ENCODE measurements around the gene MYDGF. TPM values are rescaled to one million over a fixed set of nuclear protein-coding genes. Genes with fewer than 3 reads are reported as not detected.
A peak's percentile ranks its signal among the peaks of the same experiment; 100 is the strongest.

MYDGF gene
- total and polyA plus RNA-seq, 12 donors: 35.9 to 159 (median 75.5) TPM

- WGBS, 4 donors: 85 to 88% (median 87%) methylated on average over 20 to 22 of the region's 22 CpGs
- TF ChIP-seq POLR2A (IDR thresholded peaks at IDR 0.05) (no peak), CTCF (IDR thresholded peaks at IDR 0.05) (no peak)
- peak in 6 of 7 donors; percentile 52 to 71 (median 64) for DNase-seq
- Histone ChIP-seq H3K4me1 (replicated peaks in 1 of 2) (no peaks in the 10 kb centered on the region), H3K27ac (peak overlapping the region in 4 of 5 donors; percentile 5 to 71 (median 38)), H3K4me3 (no peak overlapping the region), H3K36me3 (replicated peaks in 1 of 2) (peaks cover 0 to 87% of the 10 kb centered on the region in 2 donors), H3K9me3 (replicated peaks in 1 of 3) (no peaks in the 10 kb centered on the region), H3K27me3 (no peaks in the 10 kb centered on the region)
- intact Hi-C loops (cut with DNase I): no loop called here
These were observed 24.3 kb upstream of the MYDGF start for GRCh38 chr19:4694211-4694987.

DNA sequence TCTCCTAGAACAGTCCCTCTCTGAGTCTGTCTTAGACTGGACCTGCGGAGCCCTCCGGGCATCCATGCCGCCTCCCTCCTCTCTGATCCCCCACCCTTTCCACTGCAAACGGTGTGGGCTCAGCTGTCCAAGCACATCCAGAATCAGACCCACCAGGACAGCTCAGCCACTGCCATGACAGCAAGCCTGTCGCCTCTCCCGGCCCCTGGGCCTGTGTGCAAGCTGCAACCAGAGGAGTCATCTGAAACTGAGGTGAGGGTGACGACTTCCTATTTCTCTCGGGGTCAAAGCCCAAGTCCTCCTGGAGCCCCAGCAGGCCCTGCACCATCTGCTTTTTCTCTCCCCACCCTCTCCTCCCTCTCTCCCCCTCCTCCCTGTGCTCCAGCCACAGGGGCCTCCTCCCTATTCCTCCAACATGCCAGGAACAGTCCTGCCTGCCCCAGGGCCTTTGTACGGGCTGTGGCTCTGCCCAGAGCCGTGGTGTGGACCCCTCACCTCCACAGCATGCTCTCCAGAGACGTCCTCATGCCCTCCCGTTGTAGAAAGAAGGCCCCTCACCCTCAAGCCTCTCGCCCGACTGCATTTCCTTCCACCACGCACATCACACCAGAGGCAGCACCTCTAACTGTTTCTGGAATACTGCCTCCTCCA lies 23.5 kb upstream of the MYDGF start:
- H3K27me3 ChIP-seq: no peaks in the 10 kb centered on the region
- 86 to 91% (median 88%) methylated on average over 15 of the region's 15 CpGs for WGBS, 4 donors
- no peak overlapping the region for H3K4me3 ChIP-seq
- TF ChIP-seq POLR2A (IDR thresholded peaks at IDR 0.05): no peak
- TF ChIP-seq CTCF (IDR thresholded peaks at IDR 0.05): no peak
- H3K27ac ChIP-seq: peak overlapping the region in 2 of 5 donors; percentile 58 to 71
- no peaks in the 10 kb centered on the region for H3K9me3 ChIP-seq (replicated peaks in 1 of 3)
- H3K36me3 ChIP-seq (replicated peaks in 1 of 2): peaks cover 0 to 91% of the 10 kb centered on the region in 2 donors
- intact Hi-C loops (cut with DNase I): no loop called here
- DNase-seq: no peak
- no peaks in the 10 kb centered on the region for H3K4me1 ChIP-seq (replicated peaks in 1 of 2)

GRCh38 chr19:4693078-4693350 lies 22.9 kb upstream of the MYDGF start:
- no peak for DNase-seq
- Histone ChIP-seq H3K27me3 (no peaks in the 10 kb centered on the region), H3K27ac (peak overlapping the region in 2 of 5 donors; percentile 58 to 71), H3K9me3 (replicated peaks in 1 of 3) (no peaks in the 10 kb centered on the region), H3K4me1 (replicated peaks in 1 of 2) (no peaks in the 10 kb centered on the region), H3K4me3 (no peak overlapping the region), H3K36me3 (replicated peaks in 1 of 2) (peaks cover 0 to 91% of the 10 kb centered on the region in 2 donors)
- intact Hi-C loops (cut with DNase I): no loop called here
- TF ChIP-seq CTCF (IDR thresholded peaks at IDR 0.05): no peak
- TF ChIP-seq POLR2A (IDR thresholded peaks at IDR 0.05): no peak
- 91 to 100% (median 96%) methylated on average over 2 to 7 of the region's 7 CpGs for WGBS, 4 donors

DNA sequence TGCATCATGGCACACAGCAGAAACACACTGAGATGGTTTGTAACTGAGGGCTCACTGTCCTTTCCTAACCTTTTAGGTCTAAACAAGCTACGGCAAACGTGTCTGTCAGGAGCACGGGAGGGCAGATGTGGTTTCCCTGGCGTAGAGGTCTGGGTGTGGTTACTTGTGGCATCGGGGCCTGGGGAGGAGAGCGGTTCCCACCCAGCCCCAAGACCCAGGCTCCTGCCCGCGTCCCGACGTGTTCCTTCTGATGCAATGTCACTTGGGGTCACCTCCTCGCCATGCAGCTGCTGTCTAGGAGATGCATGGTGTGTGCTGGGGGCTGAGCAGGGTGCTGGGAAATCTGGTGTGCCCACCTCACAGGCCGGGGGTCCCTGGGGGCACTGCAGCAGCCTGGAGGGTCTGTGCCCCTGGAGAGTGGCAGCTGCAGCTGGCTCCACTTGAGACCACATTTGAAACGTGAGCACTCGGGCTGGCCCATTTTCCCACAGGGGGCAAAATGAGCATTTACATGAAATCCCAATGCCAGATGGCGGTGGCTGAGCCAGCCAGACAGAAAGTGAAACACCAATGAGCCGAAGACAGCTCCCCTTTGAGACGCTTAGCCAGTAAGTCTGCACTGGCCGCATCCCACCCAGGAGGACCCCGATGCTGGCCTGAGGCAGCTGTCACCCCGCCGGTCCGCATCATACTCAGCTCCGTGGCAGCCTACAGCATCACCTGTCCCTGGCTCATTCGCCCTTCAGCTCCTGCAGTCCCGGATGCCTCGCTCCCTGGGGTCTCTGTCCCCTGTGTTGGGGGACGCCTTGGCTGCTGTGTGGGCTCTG lies 22.3 kb upstream of the MYDGF start:
- Histone ChIP-seq H3K36me3 (replicated peaks in 1 of 2) (peaks cover 0 to 91% of the 10 kb centered on the region in 2 donors), H3K9me3 (replicated peaks in 1 of 3) (no peaks in the 10 kb centered on the region), H3K27ac (peak overlapping the region in 1 of 5 donors; percentile 71), H3K4me1 (replicated peaks in 1 of 2) (no peaks in the 10 kb centered on the region), H3K27me3 (no peaks in the 10 kb centered on the region), H3K4me3 (no peak overlapping the region)
- TF ChIP-seq POLR2A (IDR thresholded peaks at IDR 0.05) (no peak), CTCF (IDR thresholded peaks at IDR 0.05) (no peak)
- intact Hi-C loops (cut with DNase I): no loop called here
- DNase-seq: no peak
- 90 to 92% (median 91%) methylated on average over 24 to 27 of the region's 27 CpGs for WGBS, 4 donors

Measured in adrenal gland (tissue), 12 donors.